HG03342 (cell line): ENCODE measurements around the gene CLDN10.
"Not testable (repeated sequence)": the region's sequence is repeated elsewhere in the genome, so short reads cannot be mapped to it uniquely, and the experiment has no call there.

ENCODE experiments used
- ATAC-seq: cut with Tn5 transposase; IDR thresholded peaks from one replicate; pipeline ENCODE4 v1.9.1; 2021; ENCODE audit warnings: mild to moderate bottlenecking, moderate library complexity; ENCODE audit not compliant: unreplicated experiment

The CLDN10 gene

GRCh38 chr13:95552539-95553441 lies at the start of gene CLDN10:
Gene CLDN10, plus strand, starts transcription at chr13:95552720. Its CDS starts 34 bp downstream, at chr13:95552754.
- no peak for ATAC-seq

GRCh38 chr13:95503662-95504061 lies 48.9 kb upstream of the CLDN10 start:
- ATAC-seq = peak; percentile 53

GRCh38 chr13:95505265-95505664 lies 47.3 kb upstream of the CLDN10 start:
- ATAC-seq = no peak

- ATAC-seq = no peak
These were observed 46.5 kb upstream of the CLDN10 start for GRCh38 chr13:95505986-95506385.

- no peak for ATAC-seq
These were observed 44.5 kb upstream of the CLDN10 start for GRCh38 chr13:95507991-95508390.

GRCh38 chr13:95508996-95509395 lies 43.5 kb upstream of the CLDN10 start:
- ATAC-seq = no peak

- ATAC-seq = no peak
These were observed 42.8 kb upstream of the CLDN10 start for GRCh38 chr13:95509521-95510310.

- ATAC-seq = no peak
These were observed 41.6 kb upstream of the CLDN10 start for GRCh38 chr13:95510950-95511349.

GRCh38 chr13:95512424-95512823 lies 40.1 kb upstream of the CLDN10 start:
- no peak for ATAC-seq

GRCh38 chr13:95512957-95513356 lies 39.6 kb upstream of the CLDN10 start:
- ATAC-seq = no peak

GRCh38 chr13:95515606-95516005 lies 36.9 kb upstream of the CLDN10 start:
- not testable (repeated sequence) for ATAC-seq

- ATAC-seq = no peak
These were observed 36.5 kb upstream of the CLDN10 start for GRCh38 chr13:95516021-95516420.

GRCh38 chr13:95516492-95516891 lies 36.0 kb upstream of the CLDN10 start:
- no peak for ATAC-seq

GRCh38 chr13:95523598-95523997 lies 28.9 kb upstream of the CLDN10 start:
- ATAC-seq = no peak

- ATAC-seq = no peak
These were observed 28.1 kb upstream of the CLDN10 start for GRCh38 chr13:95524264-95524901.

- no peak for ATAC-seq
These were observed 24.6 kb upstream of the CLDN10 start for GRCh38 chr13:95527955-95528354.

- no peak for ATAC-seq
These were observed 22.3 kb upstream of the CLDN10 start for GRCh38 chr13:95530178-95530577.

GRCh38 chr13:95533545-95534160 lies 18.9 kb upstream of the CLDN10 start:
- no peak for ATAC-seq

- peak; percentile 56 for ATAC-seq
These were observed 17.3 kb upstream of the CLDN10 start for GRCh38 chr13:95535243-95535642.

- ATAC-seq = no peak
These were observed 15.8 kb upstream of the CLDN10 start for GRCh38 chr13:95536632-95537241.
